Effector memory CD8-positive, alpha-beta T cell (primary cell): ENCODE measurements around the gene GALNS.
"Not testable (repeated sequence)": the region's sequence is repeated elsewhere in the genome, so short reads cannot be mapped to it uniquely, and the experiment has no call there.

Experiments
- ATAC-seq: fragments of 150-1000 bp; cut with Tn5 transposase; replicated peaks from 2 replicates; pipeline ENCODE4 v1.10.0; 2021; ENCODE audit warnings: mild to moderate bottlenecking, moderate library complexity
- DNase-seq, 3 experiments: peaks; one replicate each; pipeline ENCODE4 v3.0.0; 2021
- H3K27ac Mint-ChIP-seq, 2 donors: one replicate each; pipeline ENCODE4 v1.8.0; 2022; ENCODE audit warnings: mild to moderate bottlenecking in 2 of 2, mixed read lengths in 2 of 2, moderate library complexity in 2 of 2
- H3K27me3 Mint-ChIP-seq, 2 donors: one replicate each; pipeline ENCODE4 v1.8.0; 2022; ENCODE audit warnings: mixed read lengths in 2 of 2
- H3K36me3 Mint-ChIP-seq: one replicate; pipeline ENCODE4 v1.8.0; 2022; ENCODE audit warnings: mild to moderate bottlenecking, moderate library complexity, mixed read lengths; ENCODE audit not compliant: insufficient read depth
- H3K4me1 Mint-ChIP-seq, 2 donors: one replicate each; pipeline ENCODE4 v1.8.0; 2022; ENCODE audit warnings: low read depth in 2 of 2, mixed read lengths in 2 of 2
- H3K4me3 Mint-ChIP-seq, 2 donors: one replicate each; pipeline ENCODE4 v1.8.0; 2022; ENCODE audit warnings: mild to moderate bottlenecking in 2 of 2, mixed read lengths in 2 of 2, moderate library complexity in 2 of 2
- H3K9me3 Mint-ChIP-seq, 2 donors: one replicate each; pipeline ENCODE4 v1.8.0; 2022; ENCODE audit warnings: mixed read lengths in 2 of 2

The GALNS gene

GRCh38 chr16:88895335-88895734, 38.6 kb upstream of the GALNS start:
- H3K27me3 Mint-ChIP-seq: no peaks in the 10 kb centered on the region
- H3K27ac Mint-ChIP-seq: no peak overlapping the region
- ATAC-seq: no peak
- peaks cover 4% of the 10 kb centered on the region for H3K36me3 Mint-ChIP-seq
- no peak for DNase-seq
- H3K9me3 Mint-ChIP-seq: no peaks in the 10 kb centered on the region
- no peaks in the 10 kb centered on the region for H3K4me1 Mint-ChIP-seq
- no peak overlapping the region for H3K4me3 Mint-ChIP-seq

GRCh38 chr16:88894681-88895300, 38.0 kb upstream of the GALNS start:
- H3K36me3 Mint-ChIP-seq: peaks cover 4% of the 10 kb centered on the region
- no peaks in the 10 kb centered on the region for H3K27me3 Mint-ChIP-seq

GRCh38 chr16:88894266-88894665, 37.5 kb upstream of the GALNS start:
- not testable (repeated sequence) for H3K27me3 Mint-ChIP-seq, H3K4me1 Mint-ChIP-seq, H3K27ac Mint-ChIP-seq, H3K4me3 Mint-ChIP-seq, H3K36me3 Mint-ChIP-seq, DNase-seq, ATAC-seq, H3K9me3 Mint-ChIP-seq

More at GRCh38 chr16:88894681-88895300, 38.0 kb upstream of the GALNS start:
- H3K4me1 Mint-ChIP-seq: no peaks in the 10 kb centered on the region
- no peak overlapping the region for H3K27ac Mint-ChIP-seq
- no peaks in the 10 kb centered on the region for H3K9me3 Mint-ChIP-seq
- DNase-seq (no peak), ATAC-seq (no peak)
- H3K4me3 Mint-ChIP-seq: no peak overlapping the region

GRCh38 chr16:88893127-88893968, 36.6 kb upstream of the GALNS start:
- Mint-ChIP-seq H3K27me3 (no peaks in the 10 kb centered on the region), H3K9me3 (no peaks in the 10 kb centered on the region), H3K4me3 (no peak overlapping the region), H3K4me1 (no peaks in the 10 kb centered on the region), H3K36me3 (peaks cover 4% of the 10 kb centered on the region), H3K27ac (no peak overlapping the region)
- no peak for ATAC-seq
- DNase-seq: no peak

- Mint-ChIP-seq H3K9me3 (no peaks in the 10 kb centered on the region), H3K27me3 (no peaks in the 10 kb centered on the region), H3K4me3 (no peak overlapping the region), H3K4me1 (no peaks in the 10 kb centered on the region), H3K27ac (no peak overlapping the region), H3K36me3 (peaks cover 4% of the 10 kb centered on the region)
- no peak for DNase-seq
- no peak for ATAC-seq
Observed at GRCh38 chr16:88892065-88892464, 35.3 kb upstream of the GALNS start.

- no peak for DNase-seq
- Mint-ChIP-seq H3K9me3 (no peaks in the 10 kb centered on the region), H3K27me3 (no peaks in the 10 kb centered on the region), H3K4me3 (no peak overlapping the region), H3K4me1 (no peaks in the 10 kb centered on the region), H3K27ac (no peak overlapping the region), H3K36me3 (peaks cover 4% of the 10 kb centered on the region)
- no peak for ATAC-seq
Observed at GRCh38 chr16:88891083-88891482, 34.3 kb upstream of the GALNS start.

- H3K27me3 Mint-ChIP-seq, ATAC-seq, H3K4me1 Mint-ChIP-seq, DNase-seq, H3K27ac Mint-ChIP-seq, H3K9me3 Mint-ChIP-seq, H3K4me3 Mint-ChIP-seq, H3K36me3 Mint-ChIP-seq: not testable (repeated sequence)
Observed at GRCh38 chr16:88889702-88890352, 33.1 kb upstream of the GALNS start.

GRCh38 chr16:88888461-88889387, 32.0 kb upstream of the GALNS start:
- Mint-ChIP-seq H3K4me1 (no peaks in the 10 kb centered on the region), H3K4me3 (no peak overlapping the region), H3K36me3 (peaks cover 4% of the 10 kb centered on the region), H3K9me3 (no peaks in the 10 kb centered on the region), H3K27ac (no peak overlapping the region), H3K27me3 (no peaks in the 10 kb centered on the region)
- DNase-seq (no peak), ATAC-seq (no peak)

- no peaks in the 10 kb centered on the region for H3K27me3 Mint-ChIP-seq
- H3K4me1 Mint-ChIP-seq: no peaks in the 10 kb centered on the region
- ATAC-seq (no peak), DNase-seq (no peak)
- H3K27ac Mint-ChIP-seq: no peak overlapping the region
- no peak overlapping the region for H3K4me3 Mint-ChIP-seq
- H3K9me3 Mint-ChIP-seq: no peaks in the 10 kb centered on the region
- H3K36me3 Mint-ChIP-seq: peaks cover 4% of the 10 kb centered on the region
Observed at GRCh38 chr16:88888057-88888456, 31.3 kb upstream of the GALNS start.

GRCh38 chr16:88886845-88887521, 30.2 kb upstream of the GALNS start:
- Mint-ChIP-seq H3K27me3 (no peaks in the 10 kb centered on the region), H3K36me3 (peaks cover 4% of the 10 kb centered on the region), H3K9me3 (no peaks in the 10 kb centered on the region), H3K4me3 (no peak overlapping the region), H3K27ac (no peak overlapping the region), H3K4me1 (peaks cover 6% of the 10 kb centered on the region in 2 donors)
- DNase-seq (no peak), ATAC-seq (no peak)

GRCh38 chr16:88886420-88886844, 29.7 kb upstream of the GALNS start:
- ATAC-seq (no peak), DNase-seq (no peak)
- Mint-ChIP-seq H3K4me3 (no peak overlapping the region), H3K27me3 (no peaks in the 10 kb centered on the region), H3K36me3 (peaks cover 4% of the 10 kb centered on the region), H3K27ac (no peak overlapping the region), H3K9me3 (no peaks in the 10 kb centered on the region), H3K4me1 (peaks cover 6% of the 10 kb centered on the region in 2 donors)

- no peak overlapping the region for H3K27ac Mint-ChIP-seq
- H3K4me1 Mint-ChIP-seq: peaks cover 6% of the 10 kb centered on the region in 2 donors
- H3K4me3 Mint-ChIP-seq: no peak overlapping the region
- H3K36me3 Mint-ChIP-seq: peaks cover 2% of the 10 kb centered on the region
- no peaks in the 10 kb centered on the region for H3K9me3 Mint-ChIP-seq
- no peaks in the 10 kb centered on the region for H3K27me3 Mint-ChIP-seq
- ATAC-seq: no peak
- no peak for DNase-seq
Observed at GRCh38 chr16:88885693-88886280, 29.0 kb upstream of the GALNS start.
